Cerebellar nuclear complex (tissue), 1 donor: ENCODE data around the gene ADH5.
"Not testable (repeated sequence)": the region's sequence is repeated elsewhere in the genome, so short reads cannot be mapped to it uniquely, and the experiment has no call there.

Source experiments
- DNase-seq, 2 experiments: peaks; one replicate each; lab custom pipeline; 2025; lab: John Stamatoyannopoulos, UW

Gene ADH5

DNA sequence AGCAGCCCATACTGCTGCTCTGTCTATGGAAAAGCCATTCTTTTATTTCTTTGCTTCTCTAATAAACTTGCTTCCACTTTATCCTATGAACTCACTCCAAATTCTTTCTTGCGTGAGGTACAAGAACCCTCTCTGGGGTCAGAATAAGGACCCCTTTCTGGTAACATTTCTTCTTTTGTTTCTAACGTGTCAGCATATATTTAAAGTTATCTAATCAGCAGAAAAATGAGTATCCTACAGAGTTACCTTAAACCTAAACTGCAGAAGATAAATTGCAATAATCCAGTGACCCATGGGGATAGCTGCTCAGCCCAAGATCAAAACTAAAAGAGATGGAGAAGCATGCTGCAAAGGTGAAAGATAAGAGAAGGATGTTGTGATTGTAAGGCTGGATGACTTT lies 4.0 kb downstream of the ADH5 start:
- no peak for DNase-seq

DNA sequence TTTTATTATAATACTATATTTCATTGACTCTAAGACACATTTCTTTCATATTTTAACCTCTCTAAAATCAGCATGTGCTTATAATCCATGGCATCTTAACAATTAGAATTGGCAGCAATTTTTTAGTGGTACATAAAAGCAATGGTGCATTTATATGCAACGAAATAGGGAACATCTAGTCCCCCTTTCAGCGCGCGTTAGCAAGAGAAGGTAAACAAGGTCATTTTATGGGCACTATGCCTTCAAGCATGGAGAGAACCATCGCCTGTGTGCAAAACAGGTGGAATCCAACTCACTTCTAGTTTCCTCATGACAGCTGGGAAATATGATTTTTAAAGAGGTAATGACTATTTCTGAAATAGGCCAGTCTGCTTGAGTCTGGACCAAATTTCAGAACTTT lies 6.4 kb downstream of the ADH5 start:
- no peak for DNase-seq

DNA sequence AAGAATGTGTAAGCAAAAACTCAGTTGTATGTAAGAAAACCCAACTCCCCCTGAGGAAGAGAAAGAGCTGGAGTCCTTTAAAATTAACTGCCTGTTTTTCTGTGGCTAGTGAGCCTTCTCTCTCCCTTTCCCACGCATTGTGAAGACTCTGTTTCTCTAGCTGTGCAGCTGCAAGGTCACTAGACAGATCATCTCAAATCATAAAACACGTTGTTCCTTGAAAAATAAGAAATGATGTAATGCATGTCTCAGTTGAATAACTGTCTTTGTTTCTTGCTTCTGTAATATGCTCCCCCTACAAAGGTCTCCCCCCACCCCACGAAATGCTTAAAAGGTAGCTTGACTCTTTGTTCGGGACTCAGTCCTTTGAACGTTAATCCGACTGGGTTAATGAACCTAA lies 7.7 kb downstream of the ADH5 start:
- not testable (repeated sequence) for DNase-seq

DNA sequence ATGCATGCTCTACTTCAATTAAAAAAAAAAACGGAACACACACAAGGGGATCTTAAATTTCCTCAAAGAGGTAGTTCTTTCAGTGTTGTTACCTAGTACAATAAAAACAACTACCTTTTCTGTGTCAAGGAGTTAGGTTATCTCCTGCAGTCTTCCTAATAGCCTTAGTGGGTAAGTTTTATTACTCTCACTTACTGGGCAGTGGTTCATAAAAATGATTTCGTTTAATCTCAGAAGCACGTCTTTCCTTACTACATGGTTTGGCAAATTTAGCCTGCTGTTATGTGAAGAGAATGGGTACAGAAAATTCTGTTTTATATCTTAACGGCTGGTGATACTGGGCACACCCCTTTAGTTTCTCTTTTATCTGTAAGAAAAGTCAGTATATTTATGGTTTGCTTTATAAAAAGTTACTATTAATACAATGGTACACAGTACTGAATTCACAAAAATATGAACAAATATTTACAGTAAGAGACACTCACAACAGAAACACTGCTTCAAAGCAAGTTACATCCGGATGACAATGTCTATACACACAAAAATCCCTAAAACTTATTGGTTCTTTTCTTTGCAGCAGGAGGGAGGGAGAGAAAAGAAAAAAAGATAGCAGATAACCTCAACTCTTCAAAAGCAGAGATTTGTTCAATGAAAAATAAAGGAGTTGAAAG lies 8.8 kb downstream of the ADH5 start:
- no peak for DNase-seq

DNA sequence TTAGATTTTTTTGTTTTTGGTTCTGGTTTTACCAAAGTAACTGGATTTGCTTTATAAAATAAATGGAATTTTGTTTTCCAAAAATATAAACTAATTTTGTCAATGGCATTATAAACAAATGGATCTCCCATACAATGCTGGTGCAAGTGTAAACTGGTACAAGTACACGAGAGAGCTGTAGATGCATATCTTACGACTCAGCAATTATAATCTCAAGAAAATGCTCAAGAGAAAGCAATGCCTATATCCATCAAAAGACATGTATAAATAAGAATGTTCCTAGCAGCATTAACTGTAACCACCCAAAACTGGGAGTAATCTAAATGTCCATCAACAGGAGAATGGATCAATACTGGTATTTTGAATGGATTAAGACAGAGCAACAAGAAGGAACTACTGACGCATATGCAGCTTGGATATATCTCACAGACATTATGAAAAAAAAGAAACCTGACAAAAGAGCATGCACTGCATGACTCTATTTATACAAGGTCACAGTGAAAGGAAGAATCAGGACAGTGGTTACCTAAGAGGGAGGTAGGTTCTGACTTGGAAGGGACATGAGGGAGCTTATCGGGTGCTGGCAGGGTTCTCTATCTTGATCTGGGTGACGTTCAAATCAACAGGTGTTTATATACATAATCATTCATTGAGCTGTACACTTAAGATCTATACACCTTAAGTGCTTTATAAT lies 9.5 kb downstream of the ADH5 start:
- DNase-seq = no peak

DNA sequence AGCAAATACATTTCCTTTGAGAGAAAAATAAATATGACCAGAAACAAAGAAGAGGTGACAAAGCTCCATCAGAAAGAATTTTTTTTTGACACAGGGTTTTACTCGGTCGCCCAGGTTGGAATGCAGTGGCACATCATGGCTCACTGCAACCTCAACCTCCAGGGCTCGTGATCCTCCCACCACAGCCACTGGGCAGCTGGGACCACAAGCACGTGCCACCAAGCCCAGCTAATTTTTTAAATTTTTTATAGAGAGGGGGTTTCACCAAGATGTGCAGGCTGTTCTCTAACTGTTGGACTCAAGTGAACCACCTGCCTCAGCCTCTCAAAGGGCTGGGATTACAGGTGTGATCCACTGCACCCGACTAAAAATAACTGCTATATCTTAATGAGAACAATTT lies 10.3 kb downstream of the ADH5 start:
- no peak for DNase-seq

DNA sequence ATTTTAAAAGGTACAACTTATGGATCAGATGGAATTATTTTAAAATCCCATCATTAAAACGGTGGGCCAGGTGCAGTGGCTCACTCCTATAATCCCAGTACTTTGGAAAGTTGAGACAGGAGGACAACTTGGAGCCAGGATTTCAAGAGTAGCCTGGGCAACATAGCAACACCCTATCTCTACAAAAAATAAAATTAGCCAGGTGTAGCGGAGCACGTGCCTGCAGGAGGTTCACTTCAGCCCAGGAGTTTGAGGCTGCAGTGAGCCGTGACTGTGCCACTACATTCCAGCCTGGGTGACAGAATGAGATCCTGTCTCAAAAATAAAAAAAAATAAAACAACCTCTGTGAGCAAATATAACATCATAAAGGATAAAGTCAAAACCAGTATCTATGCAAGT lies 11.4 kb downstream of the ADH5 start:
- no peak for DNase-seq

DNA sequence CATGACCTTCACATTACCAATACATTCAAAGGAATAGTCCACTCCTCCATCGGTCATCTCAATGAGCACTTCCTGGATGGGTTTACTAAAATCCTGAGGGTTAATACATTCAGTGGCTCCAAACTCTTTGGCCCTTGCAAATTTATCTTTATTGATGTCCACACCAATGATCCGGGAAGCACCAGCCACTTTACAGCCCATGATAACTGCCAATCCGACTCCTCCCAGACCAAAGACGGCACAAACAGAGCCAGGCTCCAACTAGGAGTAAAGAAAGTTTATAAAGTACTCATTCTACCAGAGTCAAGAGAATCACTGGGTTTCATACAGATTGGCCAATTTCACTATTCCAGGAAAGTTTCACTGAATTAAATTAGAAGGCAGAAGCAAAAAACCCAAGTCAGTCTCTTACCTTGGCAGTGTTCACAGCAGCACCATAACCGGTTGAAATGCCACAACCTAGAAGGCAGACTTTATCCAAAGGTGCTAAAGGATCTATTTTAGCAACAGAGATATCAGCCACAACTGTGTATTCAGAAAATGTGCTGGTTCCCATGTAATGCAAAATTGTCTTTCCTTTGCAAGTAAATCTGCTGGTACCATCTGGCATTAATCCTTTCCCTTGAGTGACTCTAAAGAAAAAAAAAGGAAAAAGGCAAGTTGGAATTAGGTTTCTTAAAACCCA lies 12.2 kb downstream of the ADH5 start:
- DNase-seq = no peak

DNA sequence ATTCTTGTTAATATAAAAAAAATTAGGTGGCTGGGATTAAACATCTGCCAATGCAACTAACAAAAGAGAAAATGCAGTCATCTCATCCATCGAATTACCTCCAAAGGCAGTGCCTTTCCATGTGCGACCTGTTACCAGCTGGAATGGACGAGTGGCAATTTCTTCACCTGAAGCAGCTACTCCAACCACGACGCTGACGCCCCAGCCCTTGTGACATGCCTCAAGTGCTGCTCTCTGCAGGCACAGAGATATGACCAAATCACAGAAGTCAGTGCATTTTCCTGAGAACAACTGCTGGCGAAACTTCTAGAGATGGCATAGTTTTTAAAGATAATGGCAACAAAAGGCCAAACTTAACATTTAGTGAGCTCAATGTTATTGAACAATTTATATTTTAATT lies 13.8 kb downstream of the ADH5 start:
- no peak for DNase-seq

DNA sequence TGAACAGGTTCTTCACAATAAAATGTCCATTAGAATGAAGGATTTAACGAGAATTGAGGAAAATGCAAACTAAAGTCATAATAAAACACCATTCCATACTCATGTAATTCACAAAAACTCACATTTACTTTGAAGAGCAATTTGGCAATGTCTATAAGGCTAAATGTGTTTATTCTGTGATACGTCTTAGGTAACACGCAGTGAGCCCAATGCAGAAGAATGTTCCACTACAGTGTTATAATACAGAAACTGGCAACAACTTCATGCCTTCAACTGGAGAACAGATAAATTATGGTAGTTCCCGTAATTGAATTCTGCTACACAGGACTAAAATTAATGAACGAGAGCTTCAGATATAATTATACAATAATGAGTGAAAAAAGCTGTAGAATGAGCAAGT lies 17.4 kb downstream of the ADH5 start:
- DNase-seq = no peak

DNA sequence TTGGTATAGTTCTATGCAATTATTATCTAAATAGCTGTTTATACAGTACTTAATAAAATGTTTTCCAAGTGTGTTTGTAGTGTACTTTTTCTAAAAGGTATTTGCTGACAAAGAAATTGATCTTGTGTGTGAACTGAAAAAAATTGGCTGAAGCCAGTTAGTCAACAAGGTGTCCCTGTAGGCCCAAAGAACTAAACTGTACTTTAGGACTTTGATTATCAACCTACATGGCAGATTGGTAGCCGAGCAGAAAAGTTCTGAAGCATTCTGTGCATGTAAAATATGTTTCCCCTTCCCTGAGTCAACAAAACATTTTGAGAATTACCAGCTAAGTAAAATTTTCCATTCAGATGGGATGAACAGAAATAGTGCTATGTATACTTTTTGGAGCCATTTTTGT lies 21.0 kb downstream of the ADH5 start:
- DNase-seq = no peak

DNA sequence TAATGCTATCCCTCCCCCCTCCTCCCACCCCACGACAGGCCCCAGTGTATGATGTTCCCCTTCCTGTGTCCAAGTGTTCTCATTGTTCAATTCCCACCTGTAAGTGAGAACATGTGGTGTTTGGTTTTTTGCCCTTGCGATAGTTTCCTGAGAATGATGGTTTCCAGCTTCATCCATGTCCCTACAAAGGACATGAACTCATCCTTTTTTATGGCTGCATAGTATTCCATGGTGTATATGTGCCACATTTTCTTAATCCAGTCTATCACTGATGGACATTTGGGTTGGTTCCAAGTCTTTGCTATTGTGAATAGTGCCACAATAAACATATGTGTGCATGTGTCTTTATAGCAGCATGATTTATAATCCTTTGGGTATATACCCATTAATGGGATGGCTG lies 23.1 kb downstream of the ADH5 start:
- DNase-seq = not testable (repeated sequence)

DNA sequence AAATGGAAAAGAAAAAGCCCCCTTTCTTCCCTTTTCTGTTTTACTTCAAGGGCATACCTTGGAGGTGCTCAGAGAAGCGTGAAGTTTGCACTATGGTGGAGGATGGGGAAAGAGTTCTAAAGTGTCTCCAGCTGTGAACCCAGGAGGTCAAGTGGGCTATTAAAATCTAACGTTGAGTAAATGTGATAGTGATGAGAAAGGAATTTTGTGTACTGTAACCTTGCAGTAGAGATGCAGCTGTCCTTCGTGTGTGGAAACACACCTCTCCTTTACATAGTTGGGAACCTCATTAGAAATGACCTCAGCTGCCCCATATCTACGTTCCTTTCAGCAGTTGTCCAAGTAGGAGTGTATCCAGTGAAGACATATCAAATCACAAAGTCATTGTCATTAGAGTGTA lies 26.5 kb downstream of the ADH5 start:
- no peak for DNase-seq

DNA sequence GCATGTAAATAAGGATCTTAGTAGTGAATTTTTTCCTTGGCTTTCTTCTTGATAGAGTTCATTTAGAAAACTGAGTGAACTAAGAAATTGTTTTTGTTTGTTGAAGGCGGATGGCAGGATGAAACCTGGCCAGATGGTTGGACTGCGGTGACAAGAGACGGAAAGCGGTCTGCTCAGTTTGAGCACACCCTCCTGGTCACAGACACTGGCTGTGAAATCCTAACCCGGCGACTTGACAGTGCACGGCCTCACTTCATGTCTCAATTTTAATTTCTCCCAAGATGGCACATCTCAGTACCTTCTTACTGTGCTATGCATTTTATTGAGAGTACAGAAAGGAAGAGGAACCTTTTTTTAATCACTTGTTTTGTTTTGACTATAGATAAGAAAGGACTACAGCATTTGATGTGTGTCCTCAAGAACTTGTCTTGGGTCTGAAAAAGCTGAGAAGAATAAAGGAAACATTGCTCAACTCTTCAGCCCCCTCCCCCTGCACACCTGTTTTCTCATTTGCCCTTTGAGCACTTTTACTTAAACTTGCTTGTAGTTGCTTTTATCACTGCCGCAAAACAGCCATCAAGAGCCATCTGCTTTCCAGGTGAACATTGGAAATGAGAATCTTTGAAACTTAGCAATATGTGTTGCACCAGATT lies 27.4 kb downstream of the ADH5 start:
- no peak for DNase-seq

DNA sequence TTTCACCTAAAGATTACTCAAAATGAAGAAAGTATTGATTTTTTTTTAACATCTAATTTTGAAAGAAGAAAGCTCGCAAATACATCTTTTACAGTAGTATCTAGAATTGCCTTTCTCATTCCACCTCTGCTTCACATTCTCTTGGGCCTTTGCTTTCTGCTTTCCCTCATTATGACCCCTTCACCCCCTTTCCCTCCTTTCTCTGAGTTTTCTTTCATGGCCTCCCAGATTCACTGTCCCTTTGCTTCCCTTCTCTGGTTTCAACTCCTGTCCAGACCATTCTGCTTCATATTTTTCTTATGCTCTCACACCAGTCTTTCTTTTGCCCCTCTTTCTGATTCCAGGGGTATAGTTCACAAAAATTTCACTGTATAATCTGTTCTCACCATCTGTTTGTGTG lies 29.0 kb downstream of the ADH5 start:
- DNase-seq = no peak

DNA sequence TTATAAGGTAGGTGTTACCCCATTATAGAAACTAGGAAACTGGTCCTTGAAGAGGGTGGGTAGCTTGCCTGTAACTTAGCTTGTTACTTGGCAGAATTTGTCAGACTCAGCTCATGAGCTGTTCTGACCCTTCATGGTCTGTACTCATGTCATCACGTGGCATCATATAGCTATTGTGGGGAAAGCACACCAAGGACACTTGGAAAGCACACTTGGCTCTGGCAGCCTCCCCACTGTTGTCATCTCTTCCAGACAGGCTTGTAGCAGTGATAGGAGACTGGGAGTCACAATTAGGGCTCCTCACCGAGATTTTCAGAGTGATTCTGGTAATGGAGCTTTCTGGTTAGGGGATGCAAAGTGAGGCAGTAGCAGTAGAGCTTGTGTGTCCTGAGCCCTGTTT lies 30.4 kb downstream of the ADH5 start:
- DNase-seq = no peak

DNA sequence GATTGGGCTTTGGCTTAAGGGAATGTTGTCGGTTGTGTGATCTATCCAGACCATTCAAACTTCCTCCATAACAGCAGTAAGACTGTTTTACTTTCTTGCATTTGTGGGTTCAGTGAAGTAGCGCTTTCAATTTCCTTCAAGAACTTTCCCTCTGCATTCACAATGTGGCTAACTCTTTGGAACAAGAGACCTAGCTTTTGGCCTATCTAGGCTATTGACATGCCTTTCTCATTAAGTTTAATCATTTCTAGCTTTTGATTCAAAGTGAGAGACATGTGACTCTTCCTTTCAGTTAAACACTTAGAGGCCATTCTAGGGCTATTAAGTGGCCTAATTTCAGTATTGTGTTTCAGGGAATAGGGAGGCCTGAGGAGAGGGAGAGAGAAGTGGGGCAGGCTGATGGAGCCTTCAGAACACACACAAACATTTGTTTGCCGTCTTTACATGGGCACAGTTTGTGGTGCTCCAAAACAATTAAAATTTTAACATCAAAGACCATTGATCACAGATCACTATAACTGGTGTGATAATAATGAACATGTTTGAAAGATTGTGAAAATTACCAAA lies 34.1 kb downstream of the ADH5 start:
- no peak for DNase-seq

DNA sequence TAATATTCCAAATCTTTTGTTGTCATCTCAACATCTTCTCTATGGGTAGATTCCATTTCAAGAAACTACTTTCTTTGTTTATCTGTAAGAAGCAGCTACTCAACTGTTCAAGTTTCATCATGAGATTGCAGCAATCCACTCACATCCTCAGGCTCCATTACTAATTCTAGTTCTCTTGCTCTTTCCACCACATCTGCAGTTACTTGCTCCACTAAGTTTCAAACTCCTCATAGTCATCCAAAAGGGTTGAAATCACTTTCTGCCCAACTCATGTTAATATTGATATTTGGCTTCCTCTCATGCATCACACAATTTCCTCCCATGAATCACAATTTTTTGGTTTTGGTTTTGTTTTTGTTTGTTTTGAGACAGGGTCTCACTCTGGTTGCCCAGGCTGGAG lies 35.7 kb downstream of the ADH5 start:
- DNase-seq = no peak

DNA sequence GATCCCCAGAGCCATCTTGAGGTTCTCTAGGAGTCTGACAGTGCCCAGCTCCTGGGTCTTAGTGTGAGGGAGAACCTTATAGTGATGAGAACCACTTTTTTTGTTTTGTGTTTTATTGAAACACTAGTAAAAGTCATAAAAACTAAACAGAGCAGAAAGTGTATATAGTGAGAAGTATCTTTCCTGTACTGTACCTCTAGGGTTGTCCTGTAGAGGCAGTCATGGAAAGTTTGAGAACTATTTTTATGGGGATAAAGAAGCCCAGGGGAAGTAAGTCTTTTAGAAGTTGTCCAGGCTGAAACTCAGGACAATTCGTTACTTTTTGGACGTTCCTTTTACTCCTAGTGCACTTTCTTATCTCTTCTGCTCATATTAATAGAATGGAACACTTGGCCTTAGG lies 40.9 kb downstream of the ADH5 start:
- no peak for DNase-seq

DNA sequence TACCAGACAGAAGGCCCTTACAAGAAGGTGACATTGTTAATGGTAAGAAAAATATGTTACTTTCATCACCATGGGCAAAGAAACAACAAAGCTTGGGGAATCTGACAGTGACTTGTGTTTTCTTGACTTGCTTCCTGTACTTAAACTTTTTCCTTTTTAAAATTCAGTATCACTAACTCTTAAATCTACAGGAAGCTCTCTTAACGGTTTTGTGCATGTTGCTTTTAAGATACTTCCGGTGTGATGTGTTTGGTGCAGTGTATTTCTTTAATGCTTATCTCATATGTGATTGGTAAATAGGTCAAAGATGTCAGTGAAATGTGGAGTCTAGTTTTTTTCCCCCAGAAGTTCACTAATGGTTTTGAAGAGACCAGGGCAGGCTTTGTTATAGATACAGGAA lies 45.2 kb downstream of the ADH5 start:
- DNase-seq = no peak

DNA sequence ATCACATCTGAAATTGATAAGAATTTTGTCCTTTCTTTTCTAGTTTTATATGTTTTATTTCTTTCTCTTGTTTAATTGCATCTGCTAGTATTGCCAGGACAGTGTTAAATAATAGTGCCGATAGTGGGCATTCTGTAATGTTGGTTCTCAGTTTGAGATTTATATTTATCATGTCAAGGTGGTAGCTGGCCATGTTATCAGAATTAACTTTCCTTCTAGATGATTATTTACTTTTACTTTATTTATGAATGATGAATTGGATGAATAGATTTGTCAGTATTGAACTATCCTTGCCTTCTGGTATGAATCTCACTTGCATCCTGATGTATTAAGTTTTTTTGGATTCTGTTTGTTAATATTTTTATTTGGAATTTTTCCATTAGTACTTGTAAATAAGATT lies 50.4 kb downstream of the ADH5 start:
- no peak for DNase-seq

DNA sequence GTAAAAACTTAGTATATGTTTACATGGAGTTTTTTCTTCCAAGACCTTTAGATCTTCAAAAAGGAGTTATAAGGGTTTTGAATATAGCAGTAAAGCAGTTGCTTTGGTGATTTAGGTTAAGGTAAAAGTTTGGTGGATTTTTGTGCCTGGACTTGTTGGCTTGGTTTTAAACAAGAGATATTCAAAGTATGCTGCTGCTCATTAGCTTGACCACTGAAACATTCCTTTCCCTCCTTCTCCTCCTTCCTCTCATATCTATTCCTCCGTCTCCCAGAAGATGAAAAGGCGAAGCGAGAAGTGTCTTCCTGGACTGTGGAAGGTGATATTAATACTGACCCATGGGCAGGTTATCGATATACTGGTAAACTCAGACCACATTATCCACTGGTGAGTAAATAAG lies 54.6 kb downstream of the ADH5 start:
- DNase-seq = no peak

DNA sequence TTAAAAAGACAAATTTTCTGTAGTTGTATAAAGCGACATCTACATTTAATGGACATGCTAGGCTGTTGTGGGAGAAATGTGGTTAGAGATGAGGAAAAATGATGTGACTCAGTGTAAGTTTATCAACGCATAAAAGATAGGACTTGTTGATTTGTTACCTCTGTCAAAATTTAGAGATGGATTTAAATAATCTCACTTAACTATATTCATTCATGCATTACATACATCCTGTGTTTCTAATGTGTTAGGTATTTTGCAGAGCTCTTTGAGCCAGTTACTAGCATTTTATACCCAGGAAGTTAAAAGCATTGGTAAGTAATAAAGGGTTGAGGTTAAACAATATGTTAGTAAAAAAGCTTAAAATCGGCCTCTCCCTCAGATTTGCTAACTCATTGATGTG lies 58.7 kb downstream of the ADH5 start:
- DNase-seq = no peak
